PC-3 (cell line): Measurements from ENCODE around the gene FLNB. TPM values are rescaled to one million over a fixed set of nuclear protein-coding genes. Genes with fewer than 3 reads are reported as not detected.
"Not testable (repeated sequence)": the region's sequence is repeated elsewhere in the genome, so short reads cannot be mapped to it uniquely, and the experiment has no call there.

Experiments used
- ATAC-seq: fragments of 200-7000 bp; cut with Tn5 transposase; 2 replicates; pipeline ENCODE4 v1.9.1; 2020; ENCODE audit warnings: mild to moderate bottlenecking, moderate library complexity
- BruUV-seq: library from RNA; stranded (reverse); fragments of 400-500 nt; replicated peaks from 2 replicates; lab custom pipeline; 2021; lab: Mats Ljungman, UMichigan
- CTCF ChIA-PET: fragments of 300-600 bp; sonication (Branson Sonifier 250); formaldehyde crosslinking; loops from one replicate; lab custom pipeline; 2022; ENCODE audit warnings: antibody characterized with exemption; lab: Charles Lee
- POLR2A ChIA-PET: fragments of 300-600 bp; sonication (Branson Sonifier 250); formaldehyde crosslinking; loops from one replicate; lab custom pipeline; 2022; ENCODE audit warnings: antibody characterized with exemption; ENCODE audit not compliant: unreplicated experiment; lab: Charles Lee
- DNase-seq: peaks from one replicate; pipeline ENCODE4 v3.0.0-alpha.2; 2015
- H2AFZ ChIP-seq: fragments of 300-600 bp; sonication (generic); 2 replicates; pipeline ENCODE4 v1.6.0; 2016; ENCODE audit warnings: antibody characterized with exemption, low read length
- H3F3A ChIP-seq: fragments of 300-600 bp; sonication (generic); one replicate; pipeline ENCODE4 v1.6.0; 2017; ENCODE audit warnings: antibody characterized with exemption, low read length, control low read depth, mild to moderate bottlenecking; ENCODE audit not compliant: unreplicated experiment
- H3K27ac ChIP-seq: fragments of 300-600 bp; sonication (generic); 2 replicates; pipeline ENCODE4 v1.5.1; 2016; ENCODE audit warnings: mild to moderate bottlenecking, low read length
- H3K27me3 ChIP-seq: fragments of 300-600 bp; sonication (generic); 2 replicates; pipeline ENCODE4 v1.6.1; 2016; ENCODE audit warnings: low read length, mixed read lengths
- H3K36me3 ChIP-seq: fragments of 300-600 bp; sonication (generic); 2 replicates; pipeline ENCODE4 v1.6.1; 2016; ENCODE audit warnings: low read depth, mixed run types, low read length, mixed read lengths
- H3K4me1 ChIP-seq: fragments of 300-600 bp; sonication (generic); 2 replicates; pipeline ENCODE4 v1.5.1; 2016; ENCODE audit warnings: low read length; ENCODE audit not compliant: insufficient read depth
- H3K4me2 ChIP-seq: fragments of 300-600 bp; sonication (generic); 2 replicates; pipeline ENCODE4 v1.6.0; 2016; ENCODE audit warnings: low read length
- H3K4me3 ChIP-seq: fragments of 300-600 bp; sonication (generic); 2 replicates; pipeline ENCODE4 v1.5.1; 2016; ENCODE audit warnings: mild to moderate bottlenecking, low read length, mixed read lengths
- H3K79me2 ChIP-seq: fragments of 300-600 bp; sonication (generic); 2 replicates; pipeline ENCODE4 v1.6.1; 2017; ENCODE audit warnings: low read length, mixed read lengths
- H3K9ac ChIP-seq: fragments of 300-600 bp; sonication (generic); 2 replicates; pipeline ENCODE4 v1.6.0; 2016; ENCODE audit warnings: mild to moderate bottlenecking, low read length
- H3K9me2 ChIP-seq: fragments of 300-600 bp; sonication (generic); replicated peaks from 2 replicates; pipeline ENCODE4 v1.6.1; 2016; ENCODE audit warnings: mixed run types, low read length, mixed read lengths
- H3K9me3 ChIP-seq: fragments of 300-600 bp; sonication (generic); 2 replicates; pipeline ENCODE4 v1.6.1; 2016; ENCODE audit warnings: low read length, mixed read lengths
- H4K20me1 ChIP-seq: fragments of 300-600 bp; sonication (generic); 2 replicates; pipeline ENCODE4 v1.6.1; 2016; ENCODE audit warnings: low read length, mixed read lengths
- CTCF ChIP-seq: fragments of 300-600 bp; sonication (generic); conservative IDR thresholded peaks from 2 replicates; pipeline ENCODE4 v1.5.1; 2017; ENCODE audit warnings: antibody characterized with exemption, low read depth, mild to moderate bottlenecking, low read length
- EZH2 ChIP-seq: fragments of 300-600 bp; sonication (generic); IDR thresholded peaks from one replicate; pipeline ENCODE4 v1.6.1; 2017; ENCODE audit warnings: antibody characterized with exemption, mild to moderate bottlenecking, low read length; ENCODE audit not compliant: unreplicated experiment
- EZH2phosphoT487 ChIP-seq: fragments of 300-600 bp; sonication (generic); IDR thresholded peaks from 2 replicates; pipeline ENCODE4 v1.6.1; 2018; ENCODE audit warnings: mild to moderate bottlenecking, antibody characterized with exemption, low read length, borderline replicate concordance
- intact Hi-C: fragments of 100-400 bp; cut with micrococcal nuclease; formaldehyde crosslinking; loops from 2 replicates; pipeline ENCODE4 v1.9.0; 2023
- total RNA-seq: library from RNA; depleted of rRNA; stranded (reverse); fragments of >200 nt; gene quantifications from 2 replicates; pipeline ENCODE4 v1.2.3, GENCODE V29; 2014

The FLNB gene
- total RNA-seq, 1 experiment from 2014 or later, result 505 TPM

- Histone ChIP-seq H2AFZ (no peak overlapping the region), H3F3A (no peaks in the 10 kb centered on the region), H3K9me3 (no peaks in the 10 kb centered on the region), H3K4me1 (peaks cover 52% of the 10 kb centered on the region), H3K9ac (no peak overlapping the region), H3K4me2 (no peak overlapping the region), H3K4me3 (no peak overlapping the region), H3K36me3 (no peaks in the 10 kb centered on the region), H3K27ac (no peak overlapping the region), H4K20me1 (no peaks in the 10 kb centered on the region), H3K9me2 (no peaks in the 10 kb centered on the region), H3K27me3 (no peaks in the 10 kb centered on the region), H3K79me2 (no peaks in the 10 kb centered on the region)
- DNase-seq (peak; percentile 1), ATAC-seq (no peak)
- intact Hi-C loops, result no loop called here
- POLR2A ChIA-PET, result no interaction called here
- TF ChIP-seq EZH2phosphoT487 (no peak), CTCF (no peak), EZH2 (no peak)
- CTCF ChIA-PET, result no interaction called here
- BruUV-seq, result no TSS peak
Observed at GRCh38 chr3:57985176-57985983, 22.8 kb upstream of the FLNB start.

GRCh38 chr3:57985984-57986246 is 22.3 kb upstream of the FLNB start:
- H4K20me1 ChIP-seq, result no peaks in the 10 kb centered on the region
- BruUV-seq, result no TSS peak
- H3F3A ChIP-seq, result no peaks in the 10 kb centered on the region
- H2AFZ ChIP-seq, result no peak overlapping the region
- H3K36me3 ChIP-seq, result no peaks in the 10 kb centered on the region
- peaks cover 52% of the 10 kb centered on the region for H3K4me1 ChIP-seq
- no peak overlapping the region for H3K9ac ChIP-seq
- H3K79me2 ChIP-seq, result no peaks in the 10 kb centered on the region
- H3K4me2 ChIP-seq, result no peak overlapping the region
- POLR2A ChIA-PET, result no interaction called here
- H3K27me3 ChIP-seq, result no peaks in the 10 kb centered on the region
- no peak overlapping the region for H3K4me3 ChIP-seq
- ATAC-seq, result no peak
- no peaks in the 10 kb centered on the region for H3K9me2 ChIP-seq
- H3K9me3 ChIP-seq, result no peaks in the 10 kb centered on the region
- no peak overlapping the region for H3K27ac ChIP-seq
- no peak for DNase-seq
- CTCF ChIA-PET, result no interaction called here
- TF ChIP-seq CTCF, result no peak
- TF ChIP-seq EZH2phosphoT487, result no peak
- no peak for TF ChIP-seq EZH2
- intact Hi-C loops, result no loop called here

GRCh38 chr3:57986261-57986660 is 22.0 kb upstream of the FLNB start:
- ATAC-seq (no peak), DNase-seq (no peak)
- POLR2A ChIA-PET, result no interaction called here
- TF ChIP-seq EZH2phosphoT487 (no peak), CTCF (no peak), EZH2 (no peak)
- H3K9me2 ChIP-seq, result no peaks in the 10 kb centered on the region
- H3K79me2 ChIP-seq, result no peaks in the 10 kb centered on the region
- CTCF ChIA-PET, result no interaction called here
- H3K9me3 ChIP-seq, result no peaks in the 10 kb centered on the region
- H2AFZ ChIP-seq, result no peak overlapping the region
- intact Hi-C loops, result no loop called here
- no peak overlapping the region for H3K4me2 ChIP-seq
- H4K20me1 ChIP-seq, result no peaks in the 10 kb centered on the region
- no peaks in the 10 kb centered on the region for H3F3A ChIP-seq
- peaks cover 51% of the 10 kb centered on the region for H3K4me1 ChIP-seq
- no TSS peak for BruUV-seq
- H3K27me3 ChIP-seq, result no peaks in the 10 kb centered on the region
- H3K36me3 ChIP-seq, result no peaks in the 10 kb centered on the region
- no peak overlapping the region for H3K9ac ChIP-seq
- H3K27ac ChIP-seq, result no peak overlapping the region
- H3K4me3 ChIP-seq, result no peak overlapping the region

- BruUV-seq, intact Hi-C loops, H3K9me3 ChIP-seq, H3K9ac ChIP-seq, H3K79me2 ChIP-seq, H3K9me2 ChIP-seq, H3K4me3 ChIP-seq, H3F3A ChIP-seq, H3K36me3 ChIP-seq, H3K27me3 ChIP-seq, H4K20me1 ChIP-seq: not testable (repeated sequence)
- H3K27ac ChIP-seq, result peak overlapping the region; percentile 48
- H3K4me2 ChIP-seq, result peak overlapping the region; percentile 21; the same call in 1 of the 2 replicates
- peaks cover 34% of the 10 kb centered on the region for H3K4me1 ChIP-seq
- ChIA-PET POLR2A (interaction anchor here (0.5 kb wide), 1 partner anchor 16 kb away, joined by 3 read pairs; no protein-coding TSS in a partner anchor), CTCF (interaction anchor here (0.5 kb wide), 1 partner anchor 27 kb away, joined by 3 read pairs; no protein-coding TSS in a partner anchor)
- DNase-seq, result peak; percentile 78
- 0 out of 2 replicates have a peak overlapping the region, but pooled peaks have one; percentile 26 for H2AFZ ChIP-seq
- ATAC-seq, result peak; percentile 68
Observed at GRCh38 chr3:57989198-57989597, 19.0 kb upstream of the FLNB start.
